NCI-H1092 treated with DMSO at 0.1 percent for 48 hours (cell line): Measurements from ENCODE around the gene RHOT2.

Source experiments
- DNase-seq: peaks from one replicate; lab custom pipeline; 2025; lab: John Stamatoyannopoulos, UW

RHOT2 gene

DNA sequence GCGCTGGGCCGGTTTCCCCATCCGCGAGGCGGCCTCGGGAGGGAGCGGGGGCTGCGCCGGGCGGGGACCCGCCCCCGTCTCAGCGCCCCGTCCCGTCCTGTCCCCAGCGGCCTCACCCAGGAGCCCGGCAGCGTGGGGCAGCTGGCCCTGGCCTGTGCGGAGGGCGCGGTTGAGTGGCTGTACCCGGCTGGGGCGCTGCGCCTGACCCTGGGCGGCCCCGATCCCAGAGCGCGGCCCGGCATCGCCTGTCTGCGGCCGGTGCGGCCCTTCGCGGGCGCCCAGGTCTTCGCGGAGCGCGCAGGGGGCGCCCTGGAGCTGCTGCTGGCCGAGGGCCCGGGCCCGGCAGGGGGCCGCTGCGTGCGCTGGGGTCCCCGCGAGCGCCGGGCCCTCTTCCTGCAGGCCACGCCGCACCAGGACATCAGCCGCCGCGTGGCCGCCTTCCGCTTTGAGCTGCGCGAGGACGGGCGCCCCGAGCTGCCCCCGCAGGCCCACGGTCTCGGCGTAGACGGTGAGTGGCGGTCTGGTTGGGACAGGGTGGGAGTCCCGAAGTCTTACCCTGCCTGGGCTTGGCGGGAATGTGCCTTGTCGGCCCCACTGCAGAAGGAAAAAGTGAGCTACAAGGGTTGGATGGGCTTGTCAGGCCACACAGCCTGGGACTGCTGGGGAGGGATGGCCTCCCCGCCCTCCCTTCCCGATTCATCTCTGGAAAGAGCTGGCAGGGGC is 47.7 kb downstream of the RHOT2 start:
- DNase-seq: peak; percentile 26

DNA sequence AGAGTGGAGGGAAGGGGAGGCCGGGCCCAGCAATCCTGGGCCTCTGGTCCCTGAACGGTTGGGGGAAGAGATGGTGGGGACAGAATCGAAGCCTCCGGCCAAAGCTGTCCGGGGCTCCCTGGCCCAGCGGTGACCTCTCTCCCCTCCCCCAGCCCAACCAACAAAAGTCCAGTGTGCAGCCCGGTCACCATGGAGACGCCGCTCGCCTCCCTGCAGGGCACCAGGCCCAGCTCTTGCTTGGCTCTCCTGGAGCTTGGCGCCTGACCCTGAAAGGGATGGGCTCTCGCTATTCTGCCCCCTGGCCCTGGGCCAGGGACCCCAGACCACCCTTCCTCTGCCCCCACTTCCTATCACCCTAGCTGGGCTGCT is 48.3 kb downstream of the RHOT2 start:
- DNase-seq: peak; percentile 41

- DNase-seq: no peak
These were observed 48.9 kb downstream of the RHOT2 start for GRCh38 chr16:716768-717325.

DNA sequence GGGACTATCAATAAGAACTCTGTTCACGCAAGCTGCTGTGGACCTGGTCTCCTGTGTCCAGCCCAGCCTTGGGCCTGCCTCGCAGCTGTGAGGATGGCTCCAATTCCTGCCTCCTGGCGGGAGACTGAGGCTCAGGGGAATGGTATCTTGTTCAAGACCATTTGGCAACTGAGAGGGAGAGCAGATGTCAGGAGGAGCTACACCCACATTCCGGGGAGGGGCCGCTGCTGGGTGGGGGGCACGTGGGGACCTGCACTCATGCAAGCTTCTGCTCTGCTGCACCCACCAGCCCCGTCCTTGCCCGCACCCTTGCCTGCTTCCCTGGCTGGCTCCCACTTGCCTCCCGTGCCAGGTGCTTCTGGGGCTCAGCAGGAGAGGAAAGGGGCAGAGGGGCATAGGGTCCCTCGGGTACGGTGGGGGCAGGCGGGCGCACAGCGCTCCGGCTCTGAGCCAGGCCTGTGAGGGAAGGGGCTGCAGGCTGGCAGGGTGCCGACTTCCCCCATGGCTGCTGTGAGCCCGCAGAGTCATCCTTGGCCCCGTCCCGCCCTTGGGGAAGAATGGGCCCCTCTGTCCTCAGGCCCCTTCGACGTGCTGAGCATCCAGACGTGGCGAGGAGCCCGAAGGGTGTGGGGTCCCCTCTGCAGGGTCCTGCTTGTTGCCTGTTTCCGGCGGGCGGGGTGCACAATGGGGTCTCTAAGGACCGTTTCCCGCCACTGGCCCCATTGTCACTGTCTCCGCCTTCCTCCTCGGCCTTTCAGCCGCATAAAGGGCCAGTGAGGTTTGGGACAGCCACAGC is 49.7 kb downstream of the RHOT2 start:
- no peak for DNase-seq

- no peak for DNase-seq
These were observed 50.5 kb downstream of the RHOT2 start for GRCh38 chr16:718389-718788.

- DNase-seq: no peak
These were observed 51.0 kb downstream of the RHOT2 start for GRCh38 chr16:718922-719321.

DNA sequence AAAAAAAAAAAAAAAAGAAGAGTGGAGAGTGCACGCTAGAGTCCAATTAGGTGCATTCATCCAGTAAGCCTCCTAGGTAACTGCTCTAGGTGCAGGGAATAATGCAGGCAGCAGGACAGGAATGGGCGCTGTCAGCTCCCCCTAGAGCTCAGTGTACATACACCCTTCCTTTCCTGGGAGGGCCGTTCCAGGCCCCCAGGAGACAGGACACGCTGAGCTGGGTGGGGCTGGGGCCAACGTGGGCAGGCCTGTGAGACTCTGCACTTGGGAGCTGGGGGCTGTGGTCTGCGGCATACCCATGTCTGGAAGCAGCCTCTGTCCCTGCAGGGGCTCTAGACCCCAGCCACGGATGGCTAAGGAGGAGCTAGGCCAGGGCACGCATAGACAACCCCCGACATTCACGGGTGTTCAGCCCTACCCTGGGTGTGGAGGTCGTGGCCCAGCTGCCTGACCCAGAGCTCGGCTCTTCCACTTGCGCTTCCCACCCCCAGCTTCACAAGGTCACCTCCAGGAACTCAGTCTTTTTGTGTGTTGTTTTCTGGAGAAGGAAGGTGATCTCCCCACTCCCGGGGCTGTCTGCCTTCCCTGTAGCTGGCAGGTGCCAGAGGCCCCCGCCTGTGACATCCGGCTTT is 52.0 kb downstream of the RHOT2 start:
- DNase-seq: no peak

DNA sequence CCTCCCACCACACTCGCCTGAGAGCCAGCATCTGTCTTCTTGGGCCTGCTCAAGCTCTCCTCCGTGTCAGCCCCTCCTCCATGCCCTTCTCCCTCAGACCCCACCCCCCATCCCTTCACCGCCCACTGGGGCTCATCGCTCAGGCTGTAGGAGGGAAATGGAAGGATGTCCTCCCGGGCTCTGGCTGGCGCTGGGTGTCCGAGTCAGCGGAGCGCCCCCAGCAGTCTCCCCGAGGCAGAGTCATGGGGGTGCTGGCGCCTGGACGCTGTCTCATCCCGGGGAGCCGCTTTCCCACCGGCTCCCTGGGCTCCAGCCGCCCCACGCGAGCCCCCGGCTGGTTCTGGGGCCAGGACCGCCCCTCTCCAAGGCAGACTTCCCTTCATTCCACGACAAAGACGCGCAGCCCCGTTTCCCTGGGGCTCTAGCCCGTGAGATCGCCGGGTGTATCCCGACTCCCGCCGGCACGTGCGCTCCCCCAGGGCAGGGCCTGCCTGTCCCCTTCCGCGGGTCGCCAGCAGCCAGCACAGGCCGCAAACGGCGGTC is 52.6 kb downstream of the RHOT2 start:
- DNase-seq: peak; percentile 63

- peak; percentile 84 for DNase-seq
These were observed 53.2 kb downstream of the RHOT2 start, which contains the start of gene ANTKMT for GRCh38 chr16:720990-721764. Gene ANTKMT (plus strand): TSS chr16:721146. CDS start chr16:721275, 129 bp downstream.

DNA sequence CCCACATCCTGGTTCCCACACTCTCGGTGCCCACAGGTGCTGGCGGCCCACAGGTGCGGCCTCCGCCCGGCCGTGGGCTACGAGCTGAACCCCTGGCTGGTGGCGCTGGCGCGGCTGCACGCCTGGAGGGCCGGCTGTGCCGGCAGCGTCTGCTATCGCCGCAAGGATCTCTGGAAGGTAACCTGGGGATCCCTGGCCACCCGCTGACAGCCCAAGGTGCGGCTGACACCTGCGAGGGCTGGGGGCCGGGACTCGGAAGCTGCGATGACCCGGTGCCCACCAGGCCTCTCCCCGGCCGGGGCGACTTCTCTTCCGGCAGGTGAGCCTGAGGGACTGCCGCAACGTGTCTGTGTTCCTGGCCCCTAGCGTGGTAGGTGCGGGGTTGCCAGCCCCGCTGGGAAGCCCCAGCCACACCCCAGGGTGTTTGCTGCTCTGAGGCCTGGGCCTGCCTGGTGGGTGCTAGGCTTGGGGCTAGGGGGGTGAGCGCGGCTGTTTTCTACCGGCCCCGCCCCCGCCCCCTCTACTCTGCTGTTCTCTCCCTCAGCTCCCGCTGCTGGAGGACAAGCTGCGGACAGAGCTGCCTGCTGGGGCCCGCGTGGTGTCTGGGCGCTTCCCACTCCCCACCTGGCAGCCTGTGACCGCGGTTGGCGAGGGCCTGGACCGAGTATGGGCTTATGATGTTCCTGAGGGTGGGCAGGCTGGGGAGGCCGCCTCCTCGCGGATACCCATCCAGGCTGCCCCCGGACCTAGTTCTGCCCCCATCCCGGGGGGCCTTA is 54.0 kb downstream of the RHOT2 start:
- no peak for DNase-seq

GRCh38 chr16:722835-723633 is 55.1 kb downstream of the RHOT2 start:
- DNase-seq: no peak

- no peak for DNase-seq
These were observed 55.8 kb downstream of the RHOT2 start for GRCh38 chr16:723695-724094.
